ENCODE data around the gene ZMIZ1.

DNA sequence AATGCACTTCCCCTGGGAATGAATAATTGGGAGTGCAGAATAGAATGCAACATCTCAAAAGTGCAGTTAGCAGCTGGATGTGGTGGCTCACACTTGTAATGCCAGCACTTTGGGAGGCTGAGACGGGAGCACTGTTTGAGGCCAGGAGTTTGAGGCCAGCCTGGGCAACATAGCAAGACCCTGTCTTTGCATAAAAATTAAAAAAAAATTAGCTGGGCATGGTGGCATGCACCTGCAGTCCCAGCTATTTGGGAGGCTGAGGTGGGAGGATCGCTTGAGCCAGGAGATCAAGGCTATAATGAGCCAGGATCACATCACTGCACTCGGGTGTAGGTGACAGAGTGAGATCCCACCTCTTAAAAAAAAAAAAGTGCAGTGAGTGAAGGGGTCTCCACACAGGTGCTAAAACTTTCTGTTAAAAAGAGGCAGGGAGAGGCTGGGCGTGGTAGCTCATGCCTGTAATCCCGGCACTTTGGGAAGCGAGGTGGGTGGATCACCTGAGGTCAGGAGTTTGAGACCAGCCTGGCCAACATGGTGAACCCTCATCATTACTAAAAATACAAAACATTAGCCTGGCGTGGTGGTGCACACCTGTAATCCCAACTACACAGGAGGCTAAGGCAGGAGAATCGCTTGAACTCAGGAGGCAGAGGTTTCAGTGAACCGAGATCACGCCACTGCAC is 13.5 kb upstream of the ZMIZ1 start:
- TF ChIP-seq, protein P1, sequence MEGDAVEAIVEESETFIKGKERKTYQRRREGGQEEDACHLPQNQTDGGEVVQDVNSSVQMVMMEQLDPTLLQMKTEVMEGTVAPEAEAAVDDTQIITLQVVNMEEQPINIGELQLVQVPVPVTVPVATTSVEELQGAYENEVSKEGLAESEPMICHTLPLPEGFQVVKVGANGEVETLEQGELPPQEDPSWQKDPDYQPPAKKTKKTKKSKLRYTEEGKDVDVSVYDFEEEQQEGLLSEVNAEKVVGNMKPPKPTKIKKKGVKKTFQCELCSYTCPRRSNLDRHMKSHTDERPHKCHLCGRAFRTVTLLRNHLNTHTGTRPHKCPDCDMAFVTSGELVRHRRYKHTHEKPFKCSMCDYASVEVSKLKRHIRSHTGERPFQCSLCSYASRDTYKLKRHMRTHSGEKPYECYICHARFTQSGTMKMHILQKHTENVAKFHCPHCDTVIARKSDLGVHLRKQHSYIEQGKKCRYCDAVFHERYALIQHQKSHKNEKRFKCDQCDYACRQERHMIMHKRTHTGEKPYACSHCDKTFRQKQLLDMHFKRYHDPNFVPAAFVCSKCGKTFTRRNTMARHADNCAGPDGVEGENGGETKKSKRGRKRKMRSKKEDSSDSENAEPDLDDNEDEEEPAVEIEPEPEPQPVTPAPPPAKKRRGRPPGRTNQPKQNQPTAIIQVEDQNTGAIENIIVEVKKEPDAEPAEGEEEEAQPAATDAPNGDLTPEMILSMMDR (conservative IDR thresholded peaks at IDR 0.05; ENCODE audit: low read depth, low read length), result no peak
- TF ChIP-seq EZH2 (IDR thresholded peaks at IDR 0.05; ENCODE audit: borderline replicate concordance, low read depth, low read length, poor library complexity, severe bottlenecking), result no peak
